ACHN (cell line): ENCODE measurements around the gene NOTCH1.

Experiments used
- DNase-seq: peaks from one replicate; pipeline ENCODE4 v3.0.0-alpha.2; 2015
- in situ Hi-C: cut with HindIII; loops from 2 replicates; pipeline ENCODE4 v1.10.0; 2017; ENCODE audit warnings: low sequenced_read_pairs, low pct_ligation_motif_present, low pct_unique_long_range_greater_than_20kb

Gene NOTCH1

GRCh38 chr9:136545965-136546696 lies at the start of gene NOTCH1:
NOTCH1 (minus strand) TSS chr9:136546048; CDS start chr9:136545786, 262 bp downstream.
- DNase-seq, result peak; percentile 91
- in situ Hi-C loops, result no loop called here

- in situ Hi-C loops, result no loop called here
These were observed 48.6 kb upstream of the NOTCH1 start for GRCh38 chr9:136594492-136594891.

GRCh38 chr9:136593581-136593980 lies 47.7 kb upstream of the NOTCH1 start:
- in situ Hi-C loops, result no loop called here
- no peak for DNase-seq

More at GRCh38 chr9:136594492-136594891, 48.6 kb upstream of the NOTCH1 start:
- no peak for DNase-seq

GRCh38 chr9:136592666-136593065 lies 46.8 kb upstream of the NOTCH1 start:
- DNase-seq, result no peak
- in situ Hi-C loops, result no loop called here

GRCh38 chr9:136590821-136591752 lies 45.2 kb upstream of the NOTCH1 start:
- in situ Hi-C loops, result no loop called here
- DNase-seq, result no peak

- no peak for DNase-seq
- in situ Hi-C loops, result no loop called here
These were observed 44.2 kb upstream of the NOTCH1 start for GRCh38 chr9:136589766-136590763.

- no peak for DNase-seq
- in situ Hi-C loops, result no loop called here
These were observed 43.0 kb upstream of the NOTCH1 start for GRCh38 chr9:136588663-136589464.

GRCh38 chr9:136587944-136588662 lies 42.3 kb upstream of the NOTCH1 start:
- in situ Hi-C loops, result no loop called here

GRCh38 chr9:136587145-136587943 lies 41.5 kb upstream of the NOTCH1 start:
- in situ Hi-C loops, result no loop called here
- no peak for DNase-seq

More at GRCh38 chr9:136587944-136588662, 42.3 kb upstream of the NOTCH1 start:
- DNase-seq, result no peak

GRCh38 chr9:136586391-136586953 lies 40.6 kb upstream of the NOTCH1 start:
- DNase-seq, result no peak
- in situ Hi-C loops, result no loop called here

- in situ Hi-C loops, result no loop called here
These were observed 39.8 kb upstream of the NOTCH1 start for GRCh38 chr9:136585531-136586120.

GRCh38 chr9:136584934-136585333 lies 39.1 kb upstream of the NOTCH1 start:
- in situ Hi-C loops, result no loop called here
- no peak for DNase-seq

More at GRCh38 chr9:136585531-136586120, 39.8 kb upstream of the NOTCH1 start:
- DNase-seq, result no peak

- in situ Hi-C loops, result no loop called here
- DNase-seq, result no peak
These were observed 38.6 kb upstream of the NOTCH1 start for GRCh38 chr9:136584401-136584932.

- in situ Hi-C loops, result no loop called here
- no peak for DNase-seq
These were observed 37.3 kb upstream of the NOTCH1 start for GRCh38 chr9:136582977-136583735.
